Endothelial cell of umbilical vein (primary cell): ENCODE data around the gene CCDC85C. TPM values are rescaled to one million over a fixed set of nuclear protein-coding genes. Genes with fewer than 3 reads are reported as not detected.

ENCODE experiments used
- BruUV-seq: library from RNA; stranded (reverse); fragments of 400-500 nt; replicated peaks from 2 replicates; lab custom pipeline; 2021; lab: Mats Ljungman, UMichigan
- CTCF ChIA-PET: fragments of 300-600, 350-600 bp; sonication (Branson Sonifier 250); formaldehyde crosslinking; loops from one replicate; lab custom pipeline; 2021; ENCODE audit warnings: antibody characterized with exemption, inconsistent platforms; lab: Charles Lee
- POLR2A ChIA-PET: fragments of 300-600, 350-600 bp; sonication (Branson Sonifier 250); formaldehyde crosslinking; loops from one replicate; lab custom pipeline; 2021; ENCODE audit warnings: antibody characterized with exemption, inconsistent platforms; lab: Charles Lee
- DNase-seq: peaks from one replicate; pipeline ENCODE4 v3.0.0-alpha.2; 2011; ENCODE audit warnings: low read depth, low spot score
- FAIRE-seq: peaks from 2 replicates; lab custom pipeline; 2011; peaks lifted over from hg19 to GRCh38; lab: Jason Lieb, UNC
- H2AFZ ChIP-seq: 2 replicates; pipeline ENCODE4 v1.6.0; 2012; ENCODE audit warnings: low read depth, low read length, control low read depth, inconsistent platforms
- H3K27ac ChIP-seq: 2 replicates; pipeline ENCODE4 v1.5.1; 2011; ENCODE audit warnings: low read depth, mild to moderate bottlenecking, control low read depth, low read length, moderate library complexity; ENCODE audit not compliant: insufficient read depth
- H3K27me3 ChIP-seq, 2 experiments: 2 replicates each; pipeline versions ENCODE4 v1.6.0 to v1.6.1; 2011; ENCODE audit warnings: low read length in 2 of 2, mixed read lengths in 1 of 2; ENCODE audit not compliant: control insufficient read depth in 2 of 2, insufficient read depth in 2 of 2
- H3K36me3 ChIP-seq, 2 experiments: 2 replicates in 1 of 2; 3 replicates in 1 of 2; pipeline ENCODE4 v1.5.1; 2011; ENCODE audit warnings: low read length in 2 of 2, mild to moderate bottlenecking in 1 of 2, moderate library complexity in 1 of 2; ENCODE audit not compliant: control insufficient read depth in 2 of 2, insufficient read depth in 2 of 2; ENCODE audit errors: extremely low read depth in 1 of 2
- H3K4me1 ChIP-seq: 3 replicates; pipeline ENCODE4 v1.5.1; 2011; ENCODE audit warnings: mild to moderate bottlenecking, low read length; ENCODE audit not compliant: control insufficient read depth, insufficient read depth; ENCODE audit errors: extremely low read depth
- H3K4me2 ChIP-seq: 2 replicates; pipeline ENCODE4 v1.6.1; 2011; ENCODE audit warnings: low read length, control low read depth, mixed read lengths; ENCODE audit not compliant: insufficient read depth
- H3K4me3 ChIP-seq, 3 experiments: fragments of 200-600 bp in 1 of 3; sonication (generic), shearing (Covaris generic) in 1 of 3; replicated peaks in 1 of 3; 2 replicates each; pipeline ENCODE4 v1.5.1; 2011 to 2016; ENCODE audit warnings: control low read depth in 3 of 3, low read length in 3 of 3, mild to moderate bottlenecking in 2 of 3, inconsistent platforms in 1 of 3, low read depth in 1 of 3, moderate library complexity in 1 of 3; ENCODE audit not compliant: insufficient read depth in 1 of 3
- H3K79me2 ChIP-seq: 2 replicates; pipeline ENCODE4 v1.6.0; 2012; ENCODE audit warnings: low read length, inconsistent platforms; ENCODE audit not compliant: control insufficient read depth, insufficient read depth
- H3K9ac ChIP-seq: replicated peaks from 2 replicates; pipeline ENCODE3; 2011; ENCODE audit warnings: low read length, control low read depth; ENCODE audit not compliant: insufficient read depth; ENCODE audit errors: extremely low read depth
- H3K9me1 ChIP-seq: replicated peaks from 3 replicates; pipeline ENCODE4 v1.6.0; 2011; ENCODE audit warnings: mild to moderate bottlenecking, low read length; ENCODE audit not compliant: control insufficient read depth, insufficient read depth; ENCODE audit errors: extremely low read depth
- H3K9me3 ChIP-seq: replicated peaks from 2 replicates; pipeline ENCODE4 v1.5.1; 2012; ENCODE audit warnings: low read length, inconsistent platforms; ENCODE audit not compliant: control insufficient read depth, insufficient read depth
- H4K20me1 ChIP-seq: replicated peaks from 2 replicates; pipeline ENCODE3; 2011; ENCODE audit warnings: mild to moderate bottlenecking, low read length; ENCODE audit not compliant: control insufficient read depth, insufficient read depth; ENCODE audit errors: extremely low read depth
- EZH2 ChIP-seq: IDR thresholded peaks from 2 replicates; pipeline ENCODE4 v1.6.1; 2012; ENCODE audit warnings: borderline replicate concordance, low read depth, mild to moderate bottlenecking, moderate library complexity, low read length, inconsistent platforms; ENCODE audit not compliant: severe bottlenecking
- FOS ChIP-seq: IDR thresholded peaks from 2 replicates; pipeline ENCODE4 v1.6.1; 2011; ENCODE audit warnings: mild to moderate bottlenecking, low read length, moderate library complexity, borderline replicate concordance; ENCODE audit not compliant: insufficient read depth
- GATA2 ChIP-seq: IDR thresholded peaks from 2 replicates; pipeline ENCODE4 v1.7.0; 2011; ENCODE audit warnings: low read depth, mild to moderate bottlenecking, moderate library complexity, mixed read lengths, low read length; ENCODE audit not compliant: insufficient read length, insufficient read depth
- JUN ChIP-seq: IDR thresholded peaks from 2 replicates; pipeline ENCODE4 v1.6.1; 2011; ENCODE audit warnings: borderline replicate concordance, low read depth; ENCODE audit not compliant: insufficient read length, insufficient read depth
- MYC ChIP-seq: IDR thresholded peaks from one replicate; pipeline ENCODE4 v1.6.1; 2011; ENCODE audit warnings: mild to moderate bottlenecking, low read depth, low read length
- POLR2A ChIP-seq: IDR thresholded peaks from 2 replicates; pipeline ENCODE4 v1.6.1; 2012; ENCODE audit warnings: low read depth, mild to moderate bottlenecking, control low read depth, low read length
- POLR2AphosphoS5 ChIP-seq: IDR thresholded peaks from 2 replicates; pipeline ENCODE4 v1.6.1; 2012; ENCODE audit warnings: low read depth, mild to moderate bottlenecking, control low read depth, low read length, moderate library complexity; ENCODE audit not compliant: insufficient read depth
- dilution Hi-C: fragments of 300-500 bp; cut with MboI; formaldehyde crosslinking; loops from one replicate; pipeline ENCODE4 v1.15.0; 2019; ENCODE audit warnings: low sequenced_read_pairs; ENCODE audit not compliant: extremely low pct_ligation_motif_present
- intact Hi-C: fragments of 100-400 bp; cut with micrococcal nuclease; formaldehyde crosslinking; loops from one replicate; pipeline ENCODE4 v1.10.0; 2022
- polyA plus RNA-seq, 4 experiments: library from polyadenylated mRNA; depleted of rRNA in 3 of 4; stranded (reverse) in 3 of 4; unstranded in 1 of 4; fragments of >200 nt; gene quantifications; 2 replicates each; pipeline versions ENCODE4 v1.2.1 to v1.2.3, GENCODE V29; 2011 to 2012; ENCODE audit warnings: missing spikeins in 1 of 4
- total RNA-seq: library from RNA; stranded (reverse); gene quantifications from 2 replicates; pipeline ENCODE4 v1.2.3, GENCODE V29; 2021
- TF ChIP-seq, protein P1 (sequence below): IDR thresholded peaks from 2 replicates; pipeline ENCODE4 v1.6.1; 2011; ENCODE audit not compliant: insufficient read depth, insufficient read length
- TF ChIP-seq, protein P2 (sequence below), 2 donors: IDR thresholded peaks; 1 replicate in 1 of 2; 2 replicates in 1 of 2; pipeline ENCODE4 v1.5.1; 2011; ENCODE audit warnings: low read length in 2 of 2, mild to moderate bottlenecking in 2 of 2, moderate library complexity in 2 of 2, control low read depth in 1 of 2, inconsistent platforms in 1 of 2, low read depth in 1 of 2; ENCODE audit not compliant: insufficient read depth in 1 of 2; ENCODE audit errors: extremely low read depth in 1 of 2

Gene CCDC85C
- total and polyA plus RNA-seq, 2 donors (not counting 3 experiments of a cell fraction or from before 2014, with no cell fraction given), result 7.5 to 17.8 TPM

DNA sequence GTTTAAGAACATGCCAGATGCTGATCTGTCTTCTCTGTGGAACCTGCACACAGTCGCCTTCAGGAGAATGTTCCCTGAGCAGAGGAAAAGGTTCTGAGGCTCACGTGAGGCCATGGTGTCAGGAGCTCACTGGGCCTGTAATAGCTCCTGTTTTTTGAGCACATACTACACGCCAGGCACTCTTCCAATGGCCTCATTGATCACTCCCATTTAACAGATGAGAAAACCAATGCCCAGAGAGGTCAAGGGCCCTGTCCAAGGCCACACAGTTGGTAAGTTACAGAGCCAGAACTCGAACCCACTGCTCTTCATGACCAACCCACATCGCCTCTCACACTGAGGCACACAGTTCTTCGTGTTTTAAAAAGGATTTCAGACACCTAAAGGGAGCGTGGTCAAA, 33.6 kb upstream of the CCDC85C start:
- POLR2A ChIA-PET, result no interaction called here

More for the DNA sequence above, 33.6 kb upstream of the CCDC85C start:
- Histone ChIP-seq H3K9ac (no peak overlapping the region), H4K20me1 (no peaks in the 10 kb centered on the region), H3K9me1 (no peaks in the 10 kb centered on the region), H3K27me3 (no peaks in the 10 kb centered on the region), H3K79me2 (no peaks in the 10 kb centered on the region), H3K4me3 (no peak overlapping the region), H3K4me1 (no peaks in the 10 kb centered on the region), H3K27ac (no peak overlapping the region), H3K36me3 (no peaks in the 10 kb centered on the region), H3K4me2 (no peak overlapping the region), H2AFZ (no peak overlapping the region), H3K9me3 (no peaks in the 10 kb centered on the region)
- intact Hi-C loops (no loop called here), dilution Hi-C loops (no loop called here)
- no TSS peak for BruUV-seq
- no peak for DNase-seq
- FAIRE-seq, result no peak
- TF ChIP-seq JUN, result no peak
- TF ChIP-seq GATA2, result no peak
- TF ChIP-seq, protein P1, sequence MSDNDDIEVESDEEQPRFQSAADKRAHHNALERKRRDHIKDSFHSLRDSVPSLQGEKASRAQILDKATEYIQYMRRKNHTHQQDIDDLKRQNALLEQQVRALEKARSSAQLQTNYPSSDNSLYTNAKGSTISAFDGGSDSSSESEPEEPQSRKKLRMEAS, result no peak
- TF ChIP-seq EZH2, result no peak
- TF ChIP-seq FOS, result no peak
- TF ChIP-seq MYC, result no peak
- TF ChIP-seq, protein P2, sequence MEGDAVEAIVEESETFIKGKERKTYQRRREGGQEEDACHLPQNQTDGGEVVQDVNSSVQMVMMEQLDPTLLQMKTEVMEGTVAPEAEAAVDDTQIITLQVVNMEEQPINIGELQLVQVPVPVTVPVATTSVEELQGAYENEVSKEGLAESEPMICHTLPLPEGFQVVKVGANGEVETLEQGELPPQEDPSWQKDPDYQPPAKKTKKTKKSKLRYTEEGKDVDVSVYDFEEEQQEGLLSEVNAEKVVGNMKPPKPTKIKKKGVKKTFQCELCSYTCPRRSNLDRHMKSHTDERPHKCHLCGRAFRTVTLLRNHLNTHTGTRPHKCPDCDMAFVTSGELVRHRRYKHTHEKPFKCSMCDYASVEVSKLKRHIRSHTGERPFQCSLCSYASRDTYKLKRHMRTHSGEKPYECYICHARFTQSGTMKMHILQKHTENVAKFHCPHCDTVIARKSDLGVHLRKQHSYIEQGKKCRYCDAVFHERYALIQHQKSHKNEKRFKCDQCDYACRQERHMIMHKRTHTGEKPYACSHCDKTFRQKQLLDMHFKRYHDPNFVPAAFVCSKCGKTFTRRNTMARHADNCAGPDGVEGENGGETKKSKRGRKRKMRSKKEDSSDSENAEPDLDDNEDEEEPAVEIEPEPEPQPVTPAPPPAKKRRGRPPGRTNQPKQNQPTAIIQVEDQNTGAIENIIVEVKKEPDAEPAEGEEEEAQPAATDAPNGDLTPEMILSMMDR (IDR thresholded peaks at IDR 0.05; ENCODE audit: extremely low read depth in 1 of 2, insufficient read depth in 1 of 2, low read depth in 1 of 2, low read length in 2 of 2), result no peak
- no peak for TF ChIP-seq POLR2AphosphoS5
- no peak for TF ChIP-seq POLR2A
- CTCF ChIA-PET, result interaction anchor here (1.3 kb wide), 1 partner anchor 9 kb away, joined by 3 read pairs; no protein-coding TSS in a partner anchor
